GM21423 (cell line): ENCODE measurements around the gene ERC2.

Experiments
- ATAC-seq: cut with Tn5 transposase; IDR thresholded peaks from one replicate; pipeline ENCODE4 v1.9.1; 2021; ENCODE audit warnings: mild to moderate bottlenecking, moderate library complexity; ENCODE audit not compliant: unreplicated experiment

The ERC2 gene

DNA sequence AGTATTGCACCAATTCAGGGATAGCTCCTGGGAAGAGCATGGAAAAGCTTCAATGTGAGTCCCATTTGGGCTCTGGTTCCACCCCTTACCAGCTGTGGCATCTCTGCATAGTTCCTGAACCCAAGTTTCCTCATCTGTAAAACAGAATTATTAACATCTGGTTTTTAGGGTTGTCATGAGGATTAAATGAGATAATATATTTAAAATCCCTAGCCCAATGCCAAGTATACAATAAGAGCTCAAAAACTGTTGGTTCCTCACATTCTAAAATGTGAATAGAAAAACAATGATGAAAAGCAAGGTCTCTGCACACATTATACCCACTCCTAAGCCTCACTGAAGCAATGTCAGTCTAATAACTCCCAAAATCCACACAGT is 743.9 kb downstream of the ERC2 start:
- ATAC-seq: no peak

DNA sequence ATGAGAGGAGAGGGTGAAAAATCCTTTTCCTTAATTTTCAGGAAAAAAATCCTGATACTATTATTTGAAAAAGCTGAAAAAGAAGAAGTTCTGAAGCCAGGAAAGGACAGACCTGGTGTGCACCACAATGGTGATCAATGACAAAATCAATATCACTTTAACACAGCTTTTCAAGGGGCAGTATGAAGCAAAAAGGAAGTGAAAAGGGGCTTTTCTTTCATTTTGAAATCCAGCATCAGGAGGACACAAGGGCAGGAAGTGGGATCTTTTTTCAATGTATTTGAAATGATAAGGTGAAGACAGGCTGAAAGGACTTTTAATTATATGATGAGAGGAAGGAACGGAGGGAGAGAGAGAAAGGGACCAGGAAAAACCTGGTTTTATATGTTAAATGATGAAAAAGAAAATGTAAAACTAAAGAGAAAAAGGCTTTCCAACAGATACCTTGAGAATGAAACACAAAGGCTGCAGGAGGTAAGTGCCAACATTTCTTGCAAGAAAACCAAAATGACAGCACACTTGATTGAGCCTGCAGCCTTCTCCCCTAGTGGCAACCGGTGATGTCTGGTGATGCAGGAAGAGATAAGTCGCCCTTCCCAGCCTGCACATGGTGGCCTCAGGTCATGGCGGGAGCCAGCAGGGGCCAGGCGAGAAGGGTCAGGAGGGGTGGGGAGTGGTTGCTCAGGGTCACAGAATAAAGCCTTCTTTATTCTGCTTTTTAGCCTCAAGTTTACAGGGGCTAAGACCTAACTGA is 744.4 kb downstream of the ERC2 start:
- ATAC-seq: no peak

DNA sequence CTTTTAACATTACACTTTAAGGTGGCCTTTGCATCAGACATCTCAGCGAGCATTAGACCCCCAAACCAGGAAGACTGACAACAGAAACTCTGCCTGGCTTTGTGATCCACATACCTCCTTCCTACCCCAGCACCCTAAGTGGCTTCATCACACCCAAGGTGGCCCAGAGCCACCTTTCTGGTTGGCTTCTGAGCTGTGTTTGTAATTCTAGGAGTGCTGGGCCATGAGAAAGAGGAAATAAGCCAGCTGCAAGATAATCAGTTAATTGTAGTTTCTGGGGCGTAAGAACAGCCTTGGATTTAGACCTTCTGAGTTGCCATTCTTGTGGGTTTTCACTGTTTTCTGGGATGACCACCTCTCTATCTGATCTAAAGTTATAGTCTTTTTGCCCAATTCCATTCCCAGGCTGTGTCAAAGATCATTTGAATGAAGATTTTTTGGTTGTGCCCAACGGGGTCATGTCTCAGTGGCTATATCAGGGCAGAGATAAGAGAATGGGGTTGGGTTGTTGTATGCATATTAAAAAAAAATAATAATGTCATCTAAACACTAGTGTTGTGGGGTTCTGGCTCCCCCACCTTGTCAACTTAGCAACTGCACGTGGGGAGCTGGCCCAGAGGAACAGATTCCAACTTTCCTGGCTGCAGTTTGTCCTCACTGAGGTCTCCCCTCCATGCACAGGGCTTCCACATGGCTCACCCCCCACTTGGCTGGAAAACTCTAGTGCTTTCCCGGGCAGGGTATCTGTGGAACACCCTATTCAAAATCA is 746.4 kb downstream of the ERC2 start:
- ATAC-seq: no peak

DNA sequence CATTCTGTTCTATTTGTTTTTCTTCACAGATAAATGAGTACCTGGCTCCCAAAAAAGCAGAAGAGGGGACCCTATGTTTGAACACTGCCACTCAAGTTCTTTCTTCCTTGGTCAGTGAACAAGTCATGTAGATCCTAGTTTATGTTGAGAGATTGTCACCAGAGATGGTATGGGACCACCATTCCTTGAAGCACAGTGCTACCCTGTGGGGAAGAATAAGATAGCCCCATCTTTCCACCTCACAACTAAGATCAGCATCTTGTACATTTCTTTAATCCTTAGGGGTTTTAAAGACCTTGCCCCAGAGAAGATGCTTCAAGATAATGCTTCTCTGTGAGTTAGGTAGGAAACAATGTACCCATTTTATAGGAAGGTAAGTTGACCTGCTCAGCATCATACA is 747.7 kb downstream of the ERC2 start:
- no peak for ATAC-seq

DNA sequence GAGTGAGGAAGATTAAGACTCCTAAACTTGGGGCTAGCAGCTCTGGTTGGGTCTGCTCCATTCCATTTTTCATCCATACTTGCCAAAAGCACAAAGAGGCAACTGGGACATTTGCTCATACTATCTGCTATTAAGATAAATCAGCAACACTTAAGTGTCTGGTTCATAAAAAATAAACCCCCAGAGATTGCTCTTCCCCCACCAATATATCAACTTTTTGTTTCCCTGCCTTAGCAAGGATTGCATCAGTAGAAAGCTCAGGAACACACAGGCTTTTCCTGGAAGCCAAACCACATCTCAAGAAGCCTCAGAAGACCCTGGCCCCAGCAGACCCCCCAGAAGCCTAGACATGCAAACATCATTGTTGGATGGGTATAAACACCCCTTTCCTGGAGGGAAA is 748.8 kb downstream of the ERC2 start:
- ATAC-seq: no peak

DNA sequence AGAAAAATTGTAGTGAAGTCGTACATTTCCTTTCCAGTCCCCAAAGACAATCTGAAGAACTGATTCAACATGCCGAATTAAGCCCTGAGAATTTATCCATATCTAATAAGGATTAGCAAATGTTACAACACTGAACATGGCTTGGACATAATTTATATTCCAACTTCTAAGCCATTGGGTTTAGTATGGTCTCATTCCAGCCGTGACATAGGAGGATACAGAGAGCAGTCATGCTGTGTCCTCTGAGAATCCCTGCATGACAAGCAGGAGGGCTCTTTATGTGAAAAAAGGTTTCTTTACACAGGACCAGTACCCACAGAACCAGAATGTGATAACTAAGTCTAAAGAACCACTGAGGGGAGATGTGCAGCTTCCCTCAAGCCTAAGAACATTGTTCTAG is 749.3 kb downstream of the ERC2 start:
- no peak for ATAC-seq

DNA sequence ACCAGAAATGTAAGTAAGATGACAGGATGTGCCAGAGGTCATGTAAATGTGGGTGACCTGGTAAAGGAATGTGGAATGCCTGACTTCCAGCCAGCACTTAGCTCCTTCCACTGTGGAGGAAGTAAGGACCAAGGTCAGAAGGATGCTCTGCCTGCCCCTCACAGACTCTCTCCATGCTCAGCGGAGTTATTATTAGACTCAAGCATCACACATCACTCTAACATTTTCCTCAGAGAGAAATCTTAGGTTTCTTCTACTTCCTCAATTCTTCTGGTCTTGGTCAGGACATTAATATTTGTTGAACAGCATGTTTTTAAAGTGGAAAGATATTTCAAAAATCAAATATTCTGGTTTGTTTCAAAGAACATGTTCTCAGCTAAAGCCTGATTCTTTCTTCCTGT is 749.7 kb downstream of the ERC2 start:
- ATAC-seq: no peak

DNA sequence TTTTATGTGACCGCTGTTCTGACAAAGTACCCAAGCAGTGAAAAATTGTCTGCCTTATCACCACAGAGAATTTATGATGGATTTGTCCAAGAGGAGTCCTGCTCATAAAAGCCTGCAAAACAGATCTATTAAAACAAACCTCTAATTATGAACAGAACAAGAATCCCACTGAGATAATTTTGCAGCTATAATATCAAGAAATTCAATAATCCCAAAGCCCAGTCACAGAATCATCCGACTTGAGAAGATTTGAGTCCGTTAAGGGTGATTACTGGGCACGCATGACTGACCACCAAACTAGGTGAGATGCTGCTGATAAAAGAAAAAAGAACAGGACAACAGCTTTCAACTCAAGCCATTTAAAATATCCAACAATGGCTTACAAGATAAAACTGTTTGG is 750.2 kb downstream of the ERC2 start:
- no peak for ATAC-seq

DNA sequence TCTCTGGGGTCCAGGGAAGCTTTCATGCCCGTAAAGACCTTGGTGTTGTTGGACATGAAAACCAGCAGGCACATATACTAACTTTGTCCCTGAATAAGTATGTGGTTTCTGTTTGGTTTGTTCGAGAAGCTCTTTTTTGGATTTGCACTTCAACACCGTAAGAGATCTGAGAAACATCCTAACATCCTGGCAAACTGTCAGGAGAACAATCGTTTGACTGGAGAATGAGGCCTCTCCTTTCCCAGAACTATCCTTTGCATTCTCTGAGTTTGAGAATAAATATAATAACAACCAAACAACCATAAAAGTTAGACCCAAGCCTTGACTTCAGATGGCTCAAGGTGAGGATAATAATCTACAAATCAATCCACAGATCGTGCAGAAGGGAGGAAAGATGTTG is 750.8 kb downstream of the ERC2 start:
- no peak for ATAC-seq

DNA sequence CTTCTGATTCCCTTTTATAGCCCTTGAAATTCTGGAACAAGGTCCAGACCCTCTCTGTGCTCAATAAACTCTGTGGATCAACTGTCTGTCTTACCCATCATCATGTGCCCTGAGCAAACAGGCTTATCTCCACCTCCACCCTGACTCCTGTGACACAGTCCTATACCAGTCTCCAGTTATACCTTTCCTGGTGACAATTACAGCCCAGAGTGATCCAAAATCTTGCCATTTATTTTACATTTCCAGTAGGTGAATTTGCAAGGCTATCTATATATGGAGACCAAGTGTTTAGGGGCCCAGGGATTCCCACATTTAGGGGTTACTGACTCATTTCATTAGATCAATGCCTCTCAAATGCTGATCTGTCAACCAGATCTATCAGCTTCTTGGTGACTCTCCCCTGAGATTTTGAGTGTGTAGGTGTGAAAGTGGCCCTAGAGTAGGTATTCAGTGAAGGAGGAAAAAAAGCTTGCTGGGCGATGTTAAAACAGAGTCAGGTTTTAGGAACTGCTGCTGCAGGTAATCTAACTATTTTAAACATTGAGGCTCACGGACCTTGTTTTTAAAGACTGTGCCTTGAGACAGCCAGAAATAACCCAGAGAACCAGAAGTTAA is 751.5 kb downstream of the ERC2 start:
- ATAC-seq: no peak

DNA sequence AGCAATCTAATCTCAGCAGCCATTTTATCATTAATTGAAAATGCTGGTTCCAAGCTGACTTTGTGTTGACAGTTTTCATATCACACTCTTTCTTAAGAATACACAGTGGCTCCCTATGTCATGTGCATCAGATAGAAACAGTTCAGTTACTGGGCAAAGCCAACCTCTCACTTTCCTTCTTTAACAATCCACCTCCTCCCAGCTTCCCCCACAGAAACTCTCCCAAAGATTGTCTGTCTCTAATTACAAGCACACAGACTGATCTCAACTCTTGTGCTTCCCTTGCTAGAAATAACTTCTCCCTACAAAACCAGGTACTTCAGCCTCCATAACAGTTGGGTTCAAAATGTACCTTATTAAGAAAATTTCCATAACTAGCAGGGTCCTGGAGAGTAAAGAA is 752.2 kb downstream of the ERC2 start:
- ATAC-seq: no peak

DNA sequence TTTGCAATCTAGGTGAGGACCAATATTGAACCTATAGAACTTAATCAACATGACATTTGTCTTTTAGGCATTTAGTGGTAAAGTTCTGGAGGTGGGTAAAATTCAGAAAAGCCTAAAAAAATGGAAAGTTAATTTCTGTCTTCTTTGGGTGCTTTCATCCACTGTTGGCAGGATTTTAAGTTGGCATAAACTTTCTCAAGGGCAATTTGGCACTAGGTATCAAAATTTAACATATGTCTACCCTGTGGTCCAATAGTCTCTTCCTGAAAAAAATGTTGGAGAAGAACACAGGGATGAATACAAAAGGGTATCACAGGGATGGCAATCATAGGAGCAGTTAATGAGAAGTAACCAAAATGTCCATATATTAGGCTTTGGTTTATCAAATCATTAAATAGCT is 754.2 kb downstream of the ERC2 start:
- ATAC-seq: no peak

DNA sequence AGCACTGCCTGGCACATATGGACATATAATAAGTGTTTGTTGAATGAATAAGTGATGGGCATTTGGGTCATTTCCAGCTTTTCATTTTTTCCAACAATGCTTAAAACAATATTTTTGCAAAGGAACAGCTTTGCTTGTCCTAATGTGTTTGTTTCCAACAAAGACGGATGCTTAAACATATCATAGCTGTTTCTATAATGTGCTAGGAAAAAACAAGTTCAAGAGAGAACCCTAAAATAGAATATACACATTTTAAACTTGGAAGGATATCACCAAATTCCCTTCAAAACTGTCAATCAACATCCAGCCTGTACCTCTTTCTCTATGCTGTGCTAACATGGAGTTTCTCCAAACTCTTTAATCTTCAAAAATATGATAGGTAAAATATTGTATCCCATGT is 756.6 kb downstream of the ERC2 start:
- ATAC-seq: no peak

DNA sequence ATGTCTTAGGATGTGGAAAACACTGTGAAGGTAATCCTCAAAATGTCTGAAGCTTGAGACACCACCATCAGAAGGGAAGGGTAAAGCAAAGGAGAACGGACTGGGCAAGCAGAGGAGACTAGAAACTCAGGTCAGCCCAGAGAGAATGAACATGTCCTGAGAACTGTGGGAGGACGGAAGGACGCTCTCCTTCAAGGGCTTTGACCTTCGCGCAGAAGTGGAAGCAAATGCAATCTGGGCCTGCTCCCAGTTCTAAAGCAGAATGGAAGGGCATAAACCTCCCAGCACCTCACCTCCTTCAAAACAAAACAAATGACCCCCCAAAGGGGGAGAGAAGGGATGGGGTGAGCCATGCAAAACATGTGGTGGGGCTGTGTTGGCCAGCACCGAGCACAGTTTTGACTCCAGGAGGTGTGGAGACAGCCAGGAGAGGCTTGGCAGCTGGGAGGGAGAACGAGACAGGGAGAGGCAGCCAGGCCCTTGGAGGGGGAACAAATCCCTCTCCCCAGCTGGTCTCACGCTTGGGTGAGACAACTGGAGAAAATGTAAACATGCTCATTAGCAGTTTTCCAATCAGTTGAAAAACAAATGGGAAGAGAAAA is 758.8 kb downstream of the ERC2 start:
- ATAC-seq: no peak

DNA sequence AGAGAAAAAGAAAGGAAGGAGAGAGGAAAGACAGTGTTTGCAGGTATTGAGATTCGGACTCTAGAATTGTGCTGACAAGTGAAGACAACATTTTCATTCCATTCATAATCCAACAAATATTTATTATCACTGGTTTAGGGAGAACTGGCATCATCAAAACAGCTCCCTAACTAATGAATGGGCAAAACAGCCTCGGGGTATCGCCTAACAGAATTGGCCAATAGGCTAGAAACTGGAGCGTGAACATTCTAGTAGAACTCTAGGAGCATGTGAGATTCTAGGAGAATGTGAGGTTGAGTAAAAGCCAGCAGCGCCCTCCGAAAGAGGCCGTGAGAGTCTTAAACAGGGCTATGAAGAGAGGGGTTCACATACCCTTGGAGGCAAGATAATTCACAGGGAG is 759.3 kb downstream of the ERC2 start:
- ATAC-seq: no peak

DNA sequence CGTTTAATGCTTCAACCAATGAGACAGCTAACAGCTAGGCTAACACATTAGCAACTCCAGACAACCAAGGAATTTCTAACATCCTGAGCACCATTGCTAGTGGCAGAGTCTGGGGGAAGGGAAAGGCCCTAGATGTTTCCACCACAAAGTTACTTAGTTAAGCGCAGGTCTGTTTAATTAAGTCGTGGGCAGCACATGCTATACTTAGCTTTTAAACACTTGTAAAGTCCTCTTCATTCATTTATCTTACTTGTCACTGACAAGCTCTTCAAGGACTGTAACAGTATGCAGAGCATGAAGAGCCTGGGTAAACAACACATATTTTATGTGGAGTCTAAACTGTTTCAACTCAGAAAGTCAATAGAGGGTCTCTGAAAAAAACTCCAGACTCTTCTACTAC is 760.0 kb downstream of the ERC2 start:
- ATAC-seq: no peak

DNA sequence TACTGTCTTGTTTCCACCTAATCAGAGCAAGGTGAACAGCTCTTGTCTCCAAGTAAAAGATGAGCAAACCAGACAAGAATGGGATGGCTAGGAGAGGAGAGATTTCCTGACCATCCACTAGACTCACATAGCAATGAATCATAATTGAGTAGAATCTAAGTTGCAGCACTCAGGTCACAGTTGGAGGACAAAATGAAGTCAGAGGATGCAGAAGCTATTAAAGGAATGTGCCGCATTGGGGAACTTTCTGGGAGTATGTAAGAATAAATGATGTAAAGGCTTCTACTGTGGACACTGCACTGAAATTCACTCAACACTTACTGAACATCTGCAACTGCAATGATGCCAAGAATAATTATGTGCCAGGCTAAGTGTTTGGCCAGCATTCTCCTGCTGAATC is 763.7 kb downstream of the ERC2 start:
- no peak for ATAC-seq

DNA sequence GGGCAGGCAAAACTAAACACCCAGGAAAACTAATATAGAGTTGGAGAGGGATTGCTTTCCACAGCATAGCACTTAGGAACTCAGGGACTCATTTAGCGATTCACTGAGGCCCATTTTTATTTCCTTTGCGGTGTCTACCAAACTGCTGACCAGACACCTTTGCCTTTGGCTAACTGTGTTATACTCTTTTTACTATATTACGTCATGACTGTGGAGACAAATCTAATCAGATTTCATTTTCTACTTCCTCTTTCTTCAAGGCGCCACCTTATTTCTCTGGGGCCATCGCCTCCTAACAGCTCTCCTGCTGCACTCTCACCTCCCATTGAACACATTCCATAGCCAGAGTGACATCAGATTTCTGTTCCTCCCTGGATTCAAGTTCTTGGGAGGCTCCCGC is 765.4 kb downstream of the ERC2 start:
- ATAC-seq: no peak

DNA sequence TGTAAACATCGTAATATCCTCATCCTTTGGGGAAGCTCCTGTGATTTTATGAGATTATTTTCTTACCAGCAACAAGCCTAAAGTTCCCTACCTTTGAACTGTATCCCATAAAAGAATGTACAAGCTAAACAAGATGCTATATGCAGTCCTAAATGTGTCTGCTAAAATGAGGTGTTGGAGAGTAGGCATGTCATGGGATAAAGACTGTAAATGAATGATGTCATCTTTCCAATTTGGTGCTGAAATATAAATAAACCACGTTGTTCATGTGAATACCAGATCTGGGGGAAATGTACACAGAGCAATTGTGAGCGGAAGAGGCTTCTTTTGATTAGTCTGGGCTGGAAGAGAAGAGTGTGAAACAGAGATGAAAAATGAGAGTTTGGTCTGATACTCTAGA is 766.3 kb downstream of the ERC2 start:
- no peak for ATAC-seq

DNA sequence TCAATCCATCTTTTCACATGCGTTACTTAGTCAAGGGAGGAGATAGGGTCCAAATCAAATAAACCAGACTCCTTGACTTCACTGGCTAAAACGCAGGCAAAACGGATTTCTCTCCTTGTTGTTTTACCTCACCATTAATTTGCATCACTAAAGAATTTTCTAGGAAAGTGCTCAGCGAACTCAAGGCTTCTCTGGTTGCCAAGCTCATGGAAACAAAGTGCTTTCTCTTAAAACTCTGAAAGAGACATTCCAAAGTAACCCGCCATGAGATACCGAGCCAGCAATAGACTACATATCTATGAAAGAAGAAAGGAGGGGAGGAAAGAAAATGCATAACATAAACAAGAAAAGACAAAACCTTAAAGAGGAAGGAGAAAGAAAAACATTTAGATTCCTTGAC is 769.4 kb downstream of the ERC2 start:
- no peak for ATAC-seq

DNA sequence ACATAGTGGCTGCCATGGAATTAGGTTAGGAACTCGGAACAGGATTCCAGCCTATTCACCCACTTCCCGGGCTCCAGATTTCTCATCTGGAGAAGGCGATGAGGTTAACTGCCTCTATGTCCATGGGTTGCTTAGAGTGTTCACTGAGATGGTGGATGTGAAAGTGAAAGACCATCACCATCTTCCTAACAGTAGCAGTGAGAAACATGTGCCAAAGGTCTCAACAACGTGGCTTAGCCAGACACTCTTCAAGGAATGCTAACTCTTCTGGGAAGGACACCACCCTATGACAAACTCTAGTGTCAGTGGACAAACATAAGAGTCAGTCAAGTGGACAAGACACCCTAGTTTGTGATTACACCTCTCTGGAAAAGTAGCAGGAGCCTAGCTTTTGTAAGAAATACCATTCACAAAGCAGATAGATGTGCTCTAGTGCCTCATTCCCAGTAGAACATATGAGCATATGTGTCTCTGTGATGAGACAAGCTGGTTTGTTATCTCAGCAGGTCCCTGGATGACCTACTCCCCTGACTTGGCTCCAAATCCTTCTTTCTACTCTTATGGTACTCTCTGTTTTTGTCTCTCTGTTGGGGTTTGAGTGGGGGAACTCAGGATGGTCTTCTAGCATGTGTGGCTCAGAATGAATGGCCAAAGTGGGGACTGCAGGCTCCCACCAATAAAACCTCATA is 770.9 kb downstream of the ERC2 start:
- ATAC-seq: no peak
